ENCODE results near the gene PGBD5.

PGBD5 gene

GRCh38 chr1:230431527-230431926 lies 5.4 kb upstream of the PGBD5 start:
- no peak for DNase-seq (ENCODE audit: low read depth)
- no peak for TF ChIP-seq CTCF (IDR thresholded peaks at IDR 0.05; ENCODE audit: low read depth, low read length, missing control alignments)
- H3K4me3 ChIP-seq (ENCODE audit: low read depth, low read length): no peak overlapping the region

- no peak for DNase-seq (ENCODE audit: low read depth)
- TF ChIP-seq CTCF (IDR thresholded peaks at IDR 0.05; ENCODE audit: low read depth, low read length, missing control alignments): no peak
- H3K4me3 ChIP-seq (ENCODE audit: low read depth, low read length): no peak overlapping the region
These were observed 4.4 kb upstream of the PGBD5 start for GRCh38 chr1:230430499-230430898.

- no peak for DNase-seq (ENCODE audit: low read depth)
- no peak overlapping the region for H3K4me3 ChIP-seq (ENCODE audit: low read depth, low read length)
- TF ChIP-seq CTCF (IDR thresholded peaks at IDR 0.05; ENCODE audit: low read depth, low read length, missing control alignments): no peak
These were observed 3.1 kb upstream of the PGBD5 start for GRCh38 chr1:230429067-230429735.

GRCh38 chr1:230427981-230428380 lies 1.8 kb upstream of the PGBD5 start:
- DNase-seq (ENCODE audit: low read depth): no peak
- H3K4me3 ChIP-seq (ENCODE audit: low read depth, low read length): no peak overlapping the region
- TF ChIP-seq CTCF (IDR thresholded peaks at IDR 0.05; ENCODE audit: low read depth, low read length, missing control alignments): no peak

- H3K4me3 ChIP-seq (ENCODE audit: low read depth, low read length): no peak overlapping the region
- TF ChIP-seq CTCF (IDR thresholded peaks at IDR 0.05; ENCODE audit: low read depth, low read length, missing control alignments): no peak
- DNase-seq (ENCODE audit: low read depth): no peak
These were observed 1.2 kb upstream of the PGBD5 start for GRCh38 chr1:230427094-230427876.

GRCh38 chr1:230425252-230426091 lies 660 bp downstream of the PGBD5 start:
- no peak overlapping the region for H3K4me3 ChIP-seq (ENCODE audit: low read depth, low read length)
- DNase-seq (ENCODE audit: low read depth): no peak
- no peak for TF ChIP-seq CTCF (IDR thresholded peaks at IDR 0.05; ENCODE audit: low read depth, low read length, missing control alignments)

Measured in GM12864 (cell line).